Activated CD4-positive, alpha-beta memory T cell treated with anti-CD3 and anti-CD28 coated beads for 36 hours (primary cell): ENCODE data around the gene HHAT. TPM values are rescaled to one million over a fixed set of nuclear protein-coding genes. Genes with fewer than 3 reads are reported as not detected.

ENCODE experiments used
- CTCF ChIA-PET: fragments of 350-600 bp; sonication (Branson Sonifier 250); formaldehyde crosslinking; loops from one replicate; lab custom pipeline; 2021; ENCODE audit warnings: antibody characterized with exemption, inconsistent platforms; lab: Charles Lee
- POLR2A ChIA-PET: fragments of 350-600 bp; sonication (Branson Sonifier 250); formaldehyde crosslinking; loops from one replicate; lab custom pipeline; 2021; ENCODE audit warnings: antibody characterized with exemption; lab: Charles Lee
- DNase-seq: peaks from one replicate; pipeline ENCODE4 v3.0.0-alpha.2; 2020
- H3K27ac Mint-ChIP-seq: one replicate; pipeline ENCODE4 v1.8.0; 2021; ENCODE audit warnings: mixed read lengths
- H3K27me3 Mint-ChIP-seq: one replicate; pipeline ENCODE4 v1.8.0; 2021; ENCODE audit warnings: mixed read lengths
- H3K36me3 Mint-ChIP-seq: one replicate; pipeline ENCODE4 v1.8.0; 2021; ENCODE audit warnings: mixed read lengths
- H3K4me1 Mint-ChIP-seq: one replicate; pipeline ENCODE4 v1.8.0; 2021; ENCODE audit warnings: low read depth, mixed read lengths
- H3K4me3 Mint-ChIP-seq: one replicate; pipeline ENCODE4 v1.8.0; 2021; ENCODE audit warnings: mild to moderate bottlenecking, mixed read lengths
- H3K9me3 Mint-ChIP-seq: one replicate; pipeline ENCODE4 v1.8.0; 2021; ENCODE audit warnings: mixed read lengths
- intact Hi-C: fragments of 100-400 bp; cut with micrococcal nuclease; formaldehyde crosslinking; loops from one replicate; pipeline ENCODE4 v1.15.1; 2023
- total RNA-seq, 2 experiments: library from RNA; stranded (reverse); gene quantifications; one replicate each; pipeline ENCODE4 v1.2.3, GENCODE V29; 2021

The HHAT gene
- total RNA-seq, 2 experiments from 2014 or later: 1.6 to 1.8 TPM

DNA sequence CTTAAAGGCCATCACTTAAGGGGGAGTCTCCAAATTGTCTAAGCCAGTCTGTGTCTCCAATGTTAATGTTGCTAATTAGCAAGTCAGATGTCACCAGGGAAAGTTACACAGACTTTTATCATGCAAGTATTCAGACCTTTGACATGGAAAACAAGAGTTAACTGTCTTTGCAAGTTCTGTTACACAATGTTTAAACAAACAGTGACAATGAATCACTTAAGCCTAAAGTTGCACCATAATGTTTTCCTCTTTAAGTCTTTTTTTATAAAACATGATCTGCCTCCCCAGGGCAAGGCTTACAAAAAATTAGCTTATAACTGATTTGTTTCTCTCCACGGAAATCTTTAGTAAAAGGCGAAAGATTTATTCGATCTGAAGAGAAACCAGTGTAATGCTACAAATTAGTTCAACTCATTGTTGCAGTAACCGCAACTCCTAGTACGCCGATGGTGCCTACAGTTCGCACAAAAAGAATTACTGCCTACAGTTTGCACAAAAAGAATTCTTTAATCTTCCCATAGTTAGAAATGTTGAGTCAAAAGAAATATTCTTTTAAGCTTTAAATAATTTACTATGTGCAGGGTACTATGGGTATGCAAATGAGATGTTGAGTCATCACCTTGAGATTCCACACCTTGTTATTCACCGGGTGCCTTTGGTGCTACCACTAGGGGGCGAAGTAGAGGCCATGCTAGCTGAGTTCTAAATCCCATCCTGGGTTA is 45.3 kb downstream of the HHAT start:
- no peaks in the 10 kb centered on the region for H3K36me3 Mint-ChIP-seq
- H3K4me1 Mint-ChIP-seq: peaks cover 34% of the 10 kb centered on the region
- peak; percentile 88 for DNase-seq
- peak overlapping the region; percentile 89 for H3K27ac Mint-ChIP-seq
- no peak overlapping the region for H3K4me3 Mint-ChIP-seq
- POLR2A ChIA-PET: interaction anchor here (0.5 to 2.4 kb wide), 26 partner anchors 10 to 1010 kb away, joined by 3 to 53 read pairs (median 5); partner anchors contain the start of genes HHAT and UTP25
- no peaks in the 10 kb centered on the region for H3K9me3 Mint-ChIP-seq
- no peaks in the 10 kb centered on the region for H3K27me3 Mint-ChIP-seq
- intact Hi-C loops: loop anchor here (1.0 kb wide), 6 partner anchors 26 to 885 kb away; partner anchors contain the start of gene RCOR3
- CTCF ChIA-PET: interaction anchor here (0.8 to 4.7 kb wide), 23 partner anchors 10 to 1140 kb away, joined by 3 to 88 read pairs (median 6); partner anchors contain the start of genes KCNH1 and UTP25

DNA sequence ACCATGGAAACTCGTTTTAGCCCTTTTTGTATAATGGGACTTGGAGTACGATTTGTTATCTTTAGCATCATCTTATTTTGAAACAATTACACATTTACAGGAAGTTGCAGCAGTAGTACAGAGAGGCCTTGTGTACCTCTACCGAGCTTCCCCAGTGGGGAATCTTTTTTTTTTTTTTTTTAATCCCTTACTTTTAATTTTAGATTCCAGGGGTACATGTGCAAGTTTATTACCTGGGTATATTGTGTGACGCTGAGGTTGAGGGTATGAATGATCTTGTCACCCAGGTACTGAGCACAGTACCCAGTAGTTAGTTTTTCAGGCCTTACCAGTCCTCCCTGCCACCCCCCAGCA is 45.9 kb downstream of the HHAT start:
- CTCF ChIA-PET: interaction anchor here (0.8 to 4.7 kb wide), 22 partner anchors 10 to 760 kb away, joined by 3 to 88 read pairs (median 6); partner anchors contain the start of genes KCNH1 and UTP25
- H3K27me3 Mint-ChIP-seq: no peaks in the 10 kb centered on the region
- peaks cover 34% of the 10 kb centered on the region for H3K4me1 Mint-ChIP-seq
- H3K36me3 Mint-ChIP-seq: no peaks in the 10 kb centered on the region
- H3K9me3 Mint-ChIP-seq: no peaks in the 10 kb centered on the region
- no peak overlapping the region for H3K4me3 Mint-ChIP-seq
- intact Hi-C loops: loop anchor here (1.0 kb wide), 6 partner anchors 26 to 885 kb away; partner anchors contain the start of gene RCOR3
- H3K27ac Mint-ChIP-seq: peak overlapping the region; percentile 89
- no peak for DNase-seq
- POLR2A ChIA-PET: interaction anchor here (0.5 to 2.4 kb wide), 22 partner anchors 10 to 1009 kb away, joined by 3 to 53 read pairs (median 7); partner anchors contain the start of genes HHAT and UTP25

DNA sequence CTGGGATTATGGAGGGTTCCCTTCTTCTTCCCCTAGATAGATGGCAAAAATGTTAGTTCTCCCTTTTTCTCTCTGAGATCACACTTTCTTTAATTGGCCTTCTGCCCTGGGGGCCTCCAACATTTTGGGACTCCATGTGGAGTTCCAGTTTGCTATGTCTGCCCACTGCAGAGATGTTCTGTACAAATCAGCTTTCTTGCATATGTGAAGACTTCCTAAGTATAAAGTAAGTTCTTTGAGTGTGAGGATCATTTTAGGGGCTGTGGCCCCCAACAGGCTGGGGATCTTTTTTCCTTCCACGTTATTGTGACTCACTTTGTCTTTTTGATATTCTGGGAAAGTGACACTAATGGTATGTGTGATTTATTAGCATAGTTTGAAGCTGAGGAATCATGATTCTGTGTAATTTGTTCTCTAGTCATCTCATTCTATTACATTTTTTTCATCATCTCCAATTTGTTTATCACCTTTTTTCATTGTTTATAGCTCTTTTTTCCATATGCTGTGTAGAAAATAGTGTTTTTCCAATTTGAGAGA is 48.2 kb downstream of the HHAT start:
- Mint-ChIP-seq H3K4me1 (peaks cover 34% of the 10 kb centered on the region), H3K4me3 (no peak overlapping the region), H3K9me3 (no peaks in the 10 kb centered on the region), H3K36me3 (no peaks in the 10 kb centered on the region), H3K27ac (no peak overlapping the region), H3K27me3 (no peaks in the 10 kb centered on the region)
- CTCF ChIA-PET: interaction anchor here (0.8 to 4.7 kb wide), 5 partner anchors 8 to 30 kb away, joined by 3 to 49 read pairs (median 4); no protein-coding TSS in a partner anchor
- intact Hi-C loops: no loop called here
- no peak for DNase-seq
- POLR2A ChIA-PET: interaction anchor here (1.0 to 1.6 kb wide), 2 partner anchors 23 to 44 kb away, joined by 3 to 5 read pairs; no protein-coding TSS in a partner anchor

DNA sequence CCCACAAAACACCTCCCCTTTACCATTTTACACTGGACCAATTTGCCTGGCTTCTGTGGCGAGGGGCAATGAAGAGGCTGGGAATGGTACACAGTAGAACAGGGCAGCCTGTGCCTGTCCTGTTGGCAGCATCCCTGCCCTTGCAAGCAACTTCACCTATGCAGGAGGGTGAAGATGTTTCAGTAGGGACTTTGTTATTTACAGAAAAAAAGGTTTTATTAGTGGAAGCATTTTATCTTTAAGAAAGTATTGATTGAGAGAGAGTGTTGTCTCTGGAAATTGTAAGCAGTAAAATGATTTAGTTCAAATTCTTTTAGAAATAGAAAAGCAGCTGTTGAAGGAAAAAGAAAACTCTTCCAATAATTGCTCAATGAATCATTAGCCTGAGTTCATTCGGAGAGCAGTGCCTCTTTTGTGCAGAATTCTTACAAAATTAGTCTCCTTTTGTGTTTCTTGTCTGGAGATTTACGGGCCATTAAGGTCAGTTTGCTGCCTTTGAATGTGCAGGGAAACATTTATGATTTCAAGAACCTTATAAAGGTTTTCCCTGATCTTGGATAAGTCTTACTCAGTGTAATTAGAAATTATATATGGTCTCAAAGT is 49.1 kb downstream of the HHAT start:
- peaks cover 32% of the 10 kb centered on the region for H3K4me1 Mint-ChIP-seq
- DNase-seq: no peak
- POLR2A ChIA-PET: no interaction called here
- intact Hi-C loops: no loop called here
- no peaks in the 10 kb centered on the region for H3K36me3 Mint-ChIP-seq
- H3K9me3 Mint-ChIP-seq: no peaks in the 10 kb centered on the region
- H3K27ac Mint-ChIP-seq: peak overlapping the region; percentile 6
- no peaks in the 10 kb centered on the region for H3K27me3 Mint-ChIP-seq
- no peak overlapping the region for H3K4me3 Mint-ChIP-seq
- CTCF ChIA-PET: interaction anchor here (0.8 to 4.7 kb wide), 4 partner anchors 15 to 756 kb away, joined by 3 to 49 read pairs (median 14); partner anchors contain the start of gene KCNH1

DNA sequence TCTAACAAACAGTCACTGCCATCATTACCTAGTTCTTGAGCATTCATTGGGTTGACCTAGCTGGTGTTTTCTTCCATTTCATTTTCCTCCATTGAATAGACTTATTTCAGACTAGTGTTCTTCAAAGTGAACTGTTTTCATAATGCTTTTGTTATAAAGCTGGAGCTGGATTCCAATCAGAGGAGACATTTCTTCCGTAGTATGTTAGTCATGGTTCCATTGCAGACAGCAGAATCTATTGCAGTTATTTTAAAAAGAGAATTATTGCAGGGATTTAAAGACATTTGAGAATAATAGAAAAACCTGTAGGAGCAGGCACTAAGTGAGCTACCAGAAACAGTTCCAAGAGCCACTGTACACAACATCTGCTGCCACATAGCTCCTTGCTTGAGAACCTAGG is 50.0 kb downstream of the HHAT start:
- Mint-ChIP-seq H3K27ac (no peak overlapping the region), H3K4me1 (peaks cover 23% of the 10 kb centered on the region), H3K4me3 (no peak overlapping the region), H3K27me3 (no peaks in the 10 kb centered on the region), H3K36me3 (no peaks in the 10 kb centered on the region), H3K9me3 (no peaks in the 10 kb centered on the region)
- ChIA-PET CTCF (interaction anchor here (1.1 to 4.3 kb wide), 4 partner anchors 10 to 1136 kb away, joined by 3 to 24 read pairs (median 4); partner anchors contain the start of gene KCNH1), POLR2A (no interaction called here)
- intact Hi-C loops: no loop called here
- DNase-seq: no peak

DNA sequence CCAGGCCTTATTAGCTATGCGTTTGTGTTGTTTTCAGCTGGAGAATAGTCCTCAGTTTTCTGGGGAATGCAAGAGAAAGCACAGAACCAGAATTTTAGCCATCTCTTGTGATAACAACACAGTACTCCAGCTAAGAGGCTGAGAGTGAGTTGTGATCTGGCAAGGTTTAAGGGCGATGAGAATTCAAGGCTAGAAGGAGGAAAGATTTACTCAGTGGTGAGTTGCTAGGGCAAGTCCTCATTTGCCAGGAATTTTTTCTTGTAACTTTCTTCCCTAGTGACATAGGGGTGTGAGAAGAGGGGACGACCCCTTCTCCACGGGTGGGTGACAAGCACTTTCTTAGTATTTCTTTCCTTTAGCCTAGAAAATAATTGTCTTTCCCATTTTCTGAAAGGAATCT is 53.2 kb downstream of the HHAT start:
- no peak overlapping the region for H3K4me3 Mint-ChIP-seq
- peaks cover 3% of the 10 kb centered on the region for H3K4me1 Mint-ChIP-seq
- no peaks in the 10 kb centered on the region for H3K36me3 Mint-ChIP-seq
- no peaks in the 10 kb centered on the region for H3K9me3 Mint-ChIP-seq
- ChIA-PET POLR2A (no interaction called here), CTCF (interaction anchor here (1.3 kb wide), 1 partner anchor 21 kb away, joined by 5 read pairs; no protein-coding TSS in a partner anchor)
- intact Hi-C loops: no loop called here
- no peaks in the 10 kb centered on the region for H3K27me3 Mint-ChIP-seq
- H3K27ac Mint-ChIP-seq: no peak overlapping the region
- no peak for DNase-seq

DNA sequence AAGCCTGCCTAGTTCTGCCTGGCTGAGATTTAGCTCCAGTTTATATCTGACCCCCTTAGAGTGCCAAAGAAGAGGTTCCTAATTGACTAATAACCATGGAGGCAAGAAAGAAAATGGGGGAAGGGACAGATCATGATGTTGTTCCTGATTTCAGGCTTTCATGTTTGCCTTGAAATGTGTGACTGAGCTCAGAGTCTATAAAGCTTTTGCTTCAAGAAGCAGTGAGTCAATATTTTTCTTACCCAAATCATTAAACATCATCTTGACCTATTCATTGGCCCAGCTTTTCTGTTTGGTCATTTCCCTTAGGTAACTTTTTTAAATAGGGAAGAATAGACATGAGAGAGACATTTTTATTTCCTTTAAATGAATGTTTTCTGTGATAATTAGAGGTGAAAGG is 55.9 kb downstream of the HHAT start:
- no peak overlapping the region for H3K4me3 Mint-ChIP-seq
- no peaks in the 10 kb centered on the region for H3K27me3 Mint-ChIP-seq
- POLR2A ChIA-PET: interaction anchor here (1.6 kb wide), 1 partner anchor 11 kb away, joined by 7 read pairs; no protein-coding TSS in a partner anchor
- CTCF ChIA-PET: interaction anchor here (0.8 to 2.8 kb wide), 5 partner anchors 9 to 22 kb away, joined by 3 to 18 read pairs (median 4); no protein-coding TSS in a partner anchor
- no peaks in the 10 kb centered on the region for H3K9me3 Mint-ChIP-seq
- H3K27ac Mint-ChIP-seq: no peak overlapping the region
- no peaks in the 10 kb centered on the region for H3K36me3 Mint-ChIP-seq
- no peak for DNase-seq
- no peaks in the 10 kb centered on the region for H3K4me1 Mint-ChIP-seq
- intact Hi-C loops: no loop called here

DNA sequence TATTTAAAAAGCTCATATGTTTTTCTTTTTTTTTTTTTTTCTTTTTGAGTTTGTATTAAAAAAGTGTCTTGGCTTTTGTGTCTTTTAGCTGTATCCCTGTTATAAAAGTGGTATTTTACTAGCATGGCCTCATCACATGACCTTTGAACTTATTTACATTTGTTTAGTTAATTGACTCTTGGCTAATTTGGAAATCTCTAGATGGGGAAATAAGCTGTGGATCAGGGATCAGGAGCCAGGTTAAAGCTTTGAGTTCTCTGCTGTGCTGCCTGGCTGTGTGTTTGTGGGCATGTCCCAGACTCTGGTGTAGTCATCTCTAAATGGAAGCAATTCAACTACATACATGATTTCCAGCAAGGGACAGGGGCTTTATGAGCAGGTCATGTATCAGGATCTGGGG is 56.5 kb downstream of the HHAT start:
- no peaks in the 10 kb centered on the region for H3K9me3 Mint-ChIP-seq
- no peak overlapping the region for H3K27ac Mint-ChIP-seq
- no peaks in the 10 kb centered on the region for H3K4me1 Mint-ChIP-seq
- no peak for DNase-seq
- ChIA-PET CTCF (interaction anchor here (0.7 to 2.8 kb wide), 4 partner anchors 9 to 64 kb away, joined by 3 to 18 read pairs (median 4); no protein-coding TSS in a partner anchor), POLR2A (no interaction called here)
- peaks cover 2% of the 10 kb centered on the region for H3K36me3 Mint-ChIP-seq
- H3K4me3 Mint-ChIP-seq: no peak overlapping the region
- no peaks in the 10 kb centered on the region for H3K27me3 Mint-ChIP-seq
- intact Hi-C loops: no loop called here

DNA sequence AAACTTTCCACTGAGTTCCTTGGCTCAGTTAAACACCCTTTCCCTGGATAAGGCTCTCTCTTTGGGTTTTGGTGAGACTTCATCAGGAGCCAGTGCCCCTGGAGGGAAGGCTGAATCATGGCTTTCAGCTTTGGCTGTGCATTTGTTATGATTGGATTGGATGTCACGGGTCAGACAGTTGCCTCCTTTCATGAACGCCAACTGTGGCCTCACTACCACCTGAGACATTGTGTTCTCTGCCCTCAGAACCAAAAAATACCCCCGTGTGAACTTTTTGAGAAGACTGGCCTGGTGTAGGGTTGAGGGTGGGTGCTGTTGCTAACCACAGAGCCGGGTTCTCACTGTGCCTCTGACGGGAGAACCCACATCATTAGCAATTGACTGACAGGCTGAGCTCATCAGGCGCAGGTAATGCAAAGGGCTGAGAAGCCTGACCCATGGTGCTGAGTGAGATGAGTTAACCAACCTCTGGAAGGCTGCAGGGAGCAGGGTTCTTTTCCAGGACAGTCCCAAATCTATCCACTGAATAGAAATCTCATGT is 65.6 kb downstream of the HHAT start:
- intact Hi-C loops: no loop called here
- Mint-ChIP-seq H3K4me1 (peaks cover 33% of the 10 kb centered on the region), H3K4me3 (no peak overlapping the region), H3K27me3 (peaks cover 1% of the 10 kb centered on the region), H3K36me3 (peaks cover 3% of the 10 kb centered on the region), H3K27ac (no peak overlapping the region), H3K9me3 (no peaks in the 10 kb centered on the region)
- POLR2A ChIA-PET: interaction anchor here (2.5 kb wide), 1 partner anchor 20 kb away, joined by 8 read pairs; no protein-coding TSS in a partner anchor
- DNase-seq: no peak
- CTCF ChIA-PET: interaction anchor here (1.0 to 1.9 kb wide), 2 partner anchors 12 to 20 kb away, joined by 4 to 7 read pairs; no protein-coding TSS in a partner anchor

DNA sequence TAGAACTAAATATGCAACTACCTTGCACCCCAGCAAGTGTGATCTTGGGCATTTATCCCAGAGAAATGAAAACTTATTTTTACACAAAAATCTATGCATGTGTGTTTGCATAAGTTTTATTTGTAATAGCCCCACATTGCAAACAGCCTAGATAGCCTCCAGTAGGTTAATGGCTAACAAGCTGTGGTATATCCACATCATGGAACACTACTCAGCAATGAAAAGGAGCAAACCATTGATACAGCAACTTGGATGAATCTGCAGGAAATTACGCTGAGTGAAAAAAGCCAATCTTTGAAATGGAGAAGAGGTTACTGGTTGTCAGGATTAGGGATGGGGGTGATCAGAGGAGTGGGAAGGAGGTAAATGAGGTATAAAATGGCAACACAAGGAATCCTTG is 67.8 kb downstream of the HHAT start:
- Mint-ChIP-seq H3K9me3 (no peaks in the 10 kb centered on the region), H3K27ac (no peak overlapping the region), H3K27me3 (peaks cover 1% of the 10 kb centered on the region), H3K4me1 (peaks cover 49% of the 10 kb centered on the region), H3K36me3 (peaks cover 1% of the 10 kb centered on the region), H3K4me3 (no peak overlapping the region)
- POLR2A ChIA-PET: no interaction called here
- intact Hi-C loops: no loop called here
- CTCF ChIA-PET: interaction anchor here (1.8 to 9.6 kb wide), 2 partner anchors 20 to 22 kb away, joined by 4 to 88 read pairs; no protein-coding TSS in a partner anchor
- no peak for DNase-seq

DNA sequence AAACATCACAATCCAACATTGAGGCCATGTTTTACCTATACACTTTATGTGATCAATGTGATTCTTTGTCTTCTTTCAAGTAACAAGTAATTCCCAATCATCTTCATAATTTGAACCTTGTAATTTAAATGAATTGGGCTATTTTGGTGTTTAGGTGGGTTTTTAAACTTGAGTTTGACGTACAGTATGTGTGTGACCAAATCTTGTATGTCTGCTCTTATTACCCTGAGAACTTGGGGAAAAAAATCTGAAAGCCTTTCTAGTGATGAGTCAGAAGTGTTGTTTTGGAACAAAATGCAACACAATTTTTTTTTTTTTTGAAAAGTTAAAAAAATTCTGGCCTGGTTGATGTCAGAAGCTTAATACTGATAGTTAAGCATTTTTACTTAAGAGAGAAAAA is 68.5 kb downstream of the HHAT start:
- intact Hi-C loops: no loop called here
- POLR2A ChIA-PET: interaction anchor here (4.0 kb wide), 1 partner anchor 23 kb away, joined by 53 read pairs; no protein-coding TSS in a partner anchor
- CTCF ChIA-PET: interaction anchor here (0.6 to 9.6 kb wide), 3 partner anchors 16 to 23 kb away, joined by 4 to 88 read pairs (median 5); no protein-coding TSS in a partner anchor

More for the DNA sequence above, 68.5 kb downstream of the HHAT start:
- H3K4me3 Mint-ChIP-seq: no peak overlapping the region
- no peaks in the 10 kb centered on the region for H3K9me3 Mint-ChIP-seq
- H3K4me1 Mint-ChIP-seq: peaks cover 49% of the 10 kb centered on the region
- H3K27ac Mint-ChIP-seq: no peak overlapping the region
- H3K36me3 Mint-ChIP-seq: peaks cover 1% of the 10 kb centered on the region
- peaks cover 1% of the 10 kb centered on the region for H3K27me3 Mint-ChIP-seq
- no peak for DNase-seq
